Naive thymus-derived CD4-positive, alpha-beta T cell (primary cell): ENCODE measurements around the gene BCL7B. TPM values are rescaled to one million over a fixed set of nuclear protein-coding genes. Genes with fewer than 3 reads are reported as not detected.

ENCODE experiments used
- ATAC-seq: fragments of 150-1000 bp; cut with Tn5 transposase; 2 replicates; pipeline ENCODE4 v1.10.0; 2021; ENCODE audit warnings: mild to moderate bottlenecking, moderate library complexity
- CTCF ChIA-PET: fragments of 350-600 bp; sonication (Branson Sonifier 250); formaldehyde crosslinking; loops from one replicate; lab custom pipeline; 2021; ENCODE audit warnings: antibody characterized with exemption; lab: Charles Lee
- POLR2A ChIA-PET: fragments of 350-600 bp; sonication (Branson Sonifier 250); formaldehyde crosslinking; loops from one replicate; lab custom pipeline; 2021; ENCODE audit warnings: antibody characterized with exemption, inconsistent platforms; lab: Charles Lee
- DNase-seq, 9 donors: peaks; one replicate each; pipeline versions ENCODE4 v3.0.0 to v3.0.0-alpha.2; 2020 to 2022; ENCODE audit warnings: mixed read lengths in 1 of 9
- H3K27ac ChIP-seq: one replicate; pipeline ENCODE4 v1.7.0; 2013; ENCODE audit warnings: mild to moderate bottlenecking, low read depth, low read length, moderate library complexity
- H3K27me3 ChIP-seq, 2 donors: one replicate each; pipeline ENCODE4 v1.7.0; 2013; ENCODE audit warnings: low read length in 2 of 2, mild to moderate bottlenecking in 2 of 2, moderate library complexity in 2 of 2; ENCODE audit not compliant: control insufficient read depth in 2 of 2, insufficient read depth in 2 of 2
- H3K36me3 ChIP-seq, 3 experiments: 1 replicate in 2 of 3; 2 replicates in 1 of 3; pipeline ENCODE4 v1.7.0; 2013; ENCODE audit warnings: low read length in 3 of 3, mild to moderate bottlenecking in 3 of 3, moderate library complexity in 1 of 3; ENCODE audit not compliant: insufficient read depth in 3 of 3, control insufficient read depth in 2 of 3
- H3K4me1 ChIP-seq, 2 donors: one replicate each; pipeline ENCODE4 v1.7.0; 2013; ENCODE audit warnings: low read length in 2 of 2, mild to moderate bottlenecking in 2 of 2, moderate library complexity in 1 of 2; ENCODE audit not compliant: control insufficient read depth in 2 of 2, insufficient read depth in 2 of 2
- H3K4me3 ChIP-seq: 2 replicates; pipeline ENCODE4 v1.7.0; 2013; ENCODE audit warnings: mild to moderate bottlenecking, low read length
- H3K9me3 ChIP-seq, 3 experiments: 1 replicate in 2 of 3; 2 replicates in 1 of 3; pipeline ENCODE4 v1.7.0; 2013; ENCODE audit warnings: low read length in 3 of 3; ENCODE audit not compliant: control insufficient read depth in 2 of 3
- H3K27ac Mint-ChIP-seq, 9 donors: one replicate each; pipeline ENCODE4 v1.8.0; 2020 to 2022; ENCODE audit warnings: mixed read lengths in 9 of 9, mild to moderate bottlenecking in 8 of 9, moderate library complexity in 5 of 9, inconsistent platforms in 2 of 9
- H3K27me3 Mint-ChIP-seq, 5 donors: one replicate each; pipeline ENCODE4 v1.8.0; 2021 to 2022; ENCODE audit warnings: mixed read lengths in 5 of 5, mild to moderate bottlenecking in 1 of 5
- H3K36me3 Mint-ChIP-seq, 5 donors: one replicate each; pipeline ENCODE4 v1.8.0; 2020 to 2022; ENCODE audit warnings: mixed read lengths in 5 of 5, mild to moderate bottlenecking in 3 of 5, inconsistent platforms in 1 of 5
- H3K4me1 Mint-ChIP-seq, 7 donors: one replicate each; pipeline ENCODE4 v1.8.0; 2020 to 2022; ENCODE audit warnings: mixed read lengths in 7 of 7, mild to moderate bottlenecking in 3 of 7, inconsistent platforms in 1 of 7
- H3K4me3 Mint-ChIP-seq, 10 donors: one replicate each; pipeline ENCODE4 v1.8.0; 2020 to 2022; ENCODE audit warnings: mild to moderate bottlenecking in 10 of 10, mixed read lengths in 10 of 10, moderate library complexity in 6 of 10, inconsistent platforms in 2 of 10
- H3K9me3 Mint-ChIP-seq, 11 donors: one replicate each; pipeline ENCODE4 v1.8.0; 2020 to 2022; ENCODE audit warnings: mixed read lengths in 11 of 11, mild to moderate bottlenecking in 4 of 11, inconsistent platforms in 1 of 11, moderate library complexity in 1 of 11
- intact Hi-C, 2 donors: fragments of 100-400 bp; cut with micrococcal nuclease; formaldehyde crosslinking; loops; one replicate each; pipeline ENCODE4 v1.15.1; 2023
- polyA plus RNA-seq, 2 donors: library from polyadenylated mRNA; unstranded; fragments of 300-500 nt; fragmentation: Illumina TruSeq; gene quantifications; one replicate each; pipeline ENCODE4 v1.2.3, GENCODE V29; 2021
- total RNA-seq, 6 experiments: library from RNA in 5 of 6; stranded (reverse) in 5 of 6; gene quantifications; 1 replicate in 5 of 6; 2 replicates in 1 of 6; pipeline ENCODE4 v1.2.3 and lab custom pipeline; 2021 to 2026

BCL7B gene
- total and polyA plus RNA-seq, 7 experiments from 2014 or later = 57.3 to 118 (median 80.5) TPM

- Mint-ChIP-seq H3K9me3 (peaks cover 0 to 2% (median 0%) of the 10 kb centered on the region in 11 donors), H3K36me3 (peaks cover 4 to 18% (median 11%) of the 10 kb centered on the region in 5 donors), H3K27ac (peak within 1 kb of the TSS; percentile 95 to 100 (median 98)), H3K4me3 (peak within 1 kb of the TSS; percentile 91 to 99 (median 96)), H3K4me1 (peaks cover 56 to 78% (median 70%) of the 10 kb centered on the region in 7 donors), H3K27me3 (no peaks in the 10 kb centered on the region)
- DNase-seq = peak; percentile 86 to 96 (median 91)
- ChIA-PET POLR2A (interaction anchor here (0.5 to 4.2 kb wide), 16 partner anchors 12 to 692 kb away, joined by 3 to 46 read pairs (median 3); partner anchors contain the start of genes ABHD11, BCL7B and TBL2), CTCF (no interaction called here)
- H3K36me3 ChIP-seq = peaks cover 0 to 6% (median 0%) of the 10 kb centered on the region in 3 experiments
- no peaks in the 10 kb centered on the region for H3K27me3 ChIP-seq
- intact Hi-C loops = loop anchor here (1.0 to 5.0 kb wide), 10 partner anchors 9 to 693 kb away; partner anchors contain the start of genes ABHD11 (in 2 of the 2), BCL7B (in 2 of the 2), BUD23 (in 2 of the 2) and DNAJC30 (in 2 of the 2)
- peak within 1 kb of the TSS; percentile 75 for H3K4me3 ChIP-seq
- H3K4me1 ChIP-seq = peaks cover 34 to 53% of the 10 kb centered on the region in 2 donors
- H3K27ac ChIP-seq = peak within 1 kb of the TSS; percentile 85
- peak; percentile 98 for ATAC-seq
- no peaks in the 10 kb centered on the region for H3K9me3 ChIP-seq
Observed at GRCh38 chr7:73522105-73522872, 35.2 kb downstream of the BCL7B start, which contains the start of gene BAZ1B. BAZ1B (minus strand) TSS chr7:73522293; CDS start chr7:73521933, 360 bp downstream.

- peak overlapping the region in 9 of 10 donors; percentile 90 to 99 (median 93) for H3K4me3 Mint-ChIP-seq
- peaks cover 0 to 2% (median 0%) of the 10 kb centered on the region in 11 donors for H3K9me3 Mint-ChIP-seq
- CTCF ChIA-PET = no interaction called here
- POLR2A ChIA-PET = interaction anchor here (0.5 to 4.2 kb wide), 12 partner anchors 16 to 692 kb away, joined by 3 to 46 read pairs (median 5); partner anchors contain the start of genes ABHD11, BCL7B and TBL2
- ATAC-seq (peak; percentile 46), DNase-seq (peak in 2 of 9 donors; percentile 12 to 24)
- H3K27ac Mint-ChIP-seq = peak overlapping the region in 4 of 9 donors; percentile 95 to 100 (median 97)
- peaks cover 54 to 78% (median 68%) of the 10 kb centered on the region in 7 donors for H3K4me1 Mint-ChIP-seq
- Histone ChIP-seq H3K27me3 (no peaks in the 10 kb centered on the region), H3K9me3 (no peaks in the 10 kb centered on the region), H3K27ac (peak overlapping the region; percentile 85), H3K4me3 (peak overlapping the region; percentile 75), H3K4me1 (peaks cover 32 to 47% of the 10 kb centered on the region in 2 donors), H3K36me3 (peaks cover 0 to 13% (median 0%) of the 10 kb centered on the region in 3 experiments)
- intact Hi-C loops = loop anchor here (1.0 to 5.0 kb wide), 10 partner anchors 8 to 693 kb away; partner anchors contain the start of genes ABHD11 (in 2 of the 2), BCL7B (in 2 of the 2), BUD23 (in 2 of the 2) and DNAJC30 (in 2 of the 2)
- peaks cover 4 to 23% (median 11%) of the 10 kb centered on the region in 5 donors for H3K36me3 Mint-ChIP-seq
- no peaks in the 10 kb centered on the region for H3K27me3 Mint-ChIP-seq
Observed at GRCh38 chr7:73521636-73522104, 35.8 kb downstream of the BCL7B start.

GRCh38 chr7:73520673-73521635 lies 36.5 kb downstream of the BCL7B start:
- DNase-seq (peak in 2 of 9 donors; percentile 6 to 24), ATAC-seq (no peak)
- Mint-ChIP-seq H3K27me3 (no peaks in the 10 kb centered on the region), H3K4me1 (peaks cover 52 to 74% (median 67%) of the 10 kb centered on the region in 7 donors), H3K4me3 (peak overlapping the region; percentile 87 to 98 (median 95)), H3K9me3 (peaks cover 0 to 2% (median 0%) of the 10 kb centered on the region in 11 donors), H3K36me3 (peaks cover 4 to 23% (median 11%) of the 10 kb centered on the region in 5 donors), H3K27ac (peak overlapping the region; percentile 78 to 97 (median 93))
- no peaks in the 10 kb centered on the region for H3K27me3 ChIP-seq
- H3K27ac ChIP-seq = peak overlapping the region; percentile 85
- peaks cover 0 to 20% (median 0%) of the 10 kb centered on the region in 3 experiments for H3K36me3 ChIP-seq
- H3K4me3 ChIP-seq = peak overlapping the region; percentile 75
- ChIA-PET POLR2A (interaction anchor here (0.6 to 4.2 kb wide), 9 partner anchors 36 to 691 kb away, joined by 3 to 46 read pairs (median 8); partner anchors contain the start of genes ABHD11, BCL7B and TBL2), CTCF (interaction anchor here (0.6 kb wide), 2 partner anchors 16 to 866 kb away, joined by 3 to 4 read pairs; no protein-coding TSS in a partner anchor)
- H3K4me1 ChIP-seq = peaks cover 32 to 47% of the 10 kb centered on the region in 2 donors
- no peaks in the 10 kb centered on the region for H3K9me3 ChIP-seq
- intact Hi-C loops = loop anchor here in 1 of 2 donors (5.0 kb wide), 1 partner anchor 321 kb away; the partner anchor contains the start of gene METTL27

- Mint-ChIP-seq H3K9me3 (peaks cover 0 to 2% (median 0%) of the 10 kb centered on the region in 11 donors), H3K27me3 (no peaks in the 10 kb centered on the region), H3K4me1 (peaks cover 44 to 67% (median 60%) of the 10 kb centered on the region in 7 donors), H3K36me3 (peaks cover 5 to 24% (median 13%) of the 10 kb centered on the region in 5 donors), H3K27ac (peak overlapping the region; percentile 78 to 97 (median 93)), H3K4me3 (peak overlapping the region; percentile 87 to 98 (median 95))
- POLR2A ChIA-PET = interaction anchor here (1.2 to 4.2 kb wide), 4 partner anchors 27 to 57 kb away, joined by 3 to 46 read pairs (median 20); partner anchors contain the start of genes BCL7B and TBL2
- ATAC-seq = no peak
- peak overlapping the region; percentile 75 for H3K4me3 ChIP-seq
- intact Hi-C loops = loop anchor here in 1 of 2 donors (5.0 kb wide), 1 partner anchor 322 kb away; the partner anchor contains the start of gene METTL27
- peak in 2 of 9 donors; percentile 17 to 36 for DNase-seq
- peaks cover 27 to 39% of the 10 kb centered on the region in 2 donors for H3K4me1 ChIP-seq
- peaks cover 0 to 29% (median 6%) of the 10 kb centered on the region in 3 experiments for H3K36me3 ChIP-seq
- H3K27me3 ChIP-seq = no peaks in the 10 kb centered on the region
- H3K9me3 ChIP-seq = no peaks in the 10 kb centered on the region
- H3K27ac ChIP-seq = peak overlapping the region; percentile 85
- CTCF ChIA-PET = interaction anchor here (0.6 kb wide), 2 partner anchors 15 to 867 kb away, joined by 3 to 4 read pairs; no protein-coding TSS in a partner anchor
Observed at GRCh38 chr7:73519867-73520672, 37.4 kb downstream of the BCL7B start.

- CTCF ChIA-PET = interaction anchor here (0.8 kb wide), 1 partner anchor 13 kb away, joined by 3 read pairs; no protein-coding TSS in a partner anchor
- Mint-ChIP-seq H3K27me3 (no peaks in the 10 kb centered on the region), H3K36me3 (peaks cover 6 to 32% (median 17%) of the 10 kb centered on the region in 5 donors), H3K9me3 (peaks cover 0 to 2% (median 0%) of the 10 kb centered on the region in 11 donors), H3K4me1 (peaks cover 43 to 71% (median 62%) of the 10 kb centered on the region in 7 donors), H3K27ac (peak overlapping the region in 8 of 9 donors; percentile 1 to 93 (median 56)), H3K4me3 (peak overlapping the region; percentile 26 to 98 (median 88))
- Histone ChIP-seq H3K4me1 (peaks cover 27 to 29% of the 10 kb centered on the region in 2 donors), H3K9me3 (no peaks in the 10 kb centered on the region), H3K4me3 (no peak overlapping the region), H3K27ac (no peak overlapping the region), H3K27me3 (no peaks in the 10 kb centered on the region), H3K36me3 (peaks cover 0 to 40% (median 6%) of the 10 kb centered on the region in 3 experiments)
- intact Hi-C loops = no loop called here
- no peak for DNase-seq
- ATAC-seq = no peak
- POLR2A ChIA-PET = interaction anchor here (0.8 to 1.6 kb wide), 4 partner anchors 11 to 191 kb away, joined by 3 to 4 read pairs (median 3); no protein-coding TSS in a partner anchor
Observed at GRCh38 chr7:73518470-73518869, 39.0 kb downstream of the BCL7B start.
